ENCODE measurements around the gene SARS1. TPM values are rescaled to one million over a fixed set of nuclear protein-coding genes. Genes with fewer than 3 reads are reported as not detected.

The SARS1 gene
- total RNA-seq, 3 donors from 2014 or later (not counting 1 experiment from before 2014, with no cell fraction given): 95.6 to 122 (median 106) TPM

DNA sequence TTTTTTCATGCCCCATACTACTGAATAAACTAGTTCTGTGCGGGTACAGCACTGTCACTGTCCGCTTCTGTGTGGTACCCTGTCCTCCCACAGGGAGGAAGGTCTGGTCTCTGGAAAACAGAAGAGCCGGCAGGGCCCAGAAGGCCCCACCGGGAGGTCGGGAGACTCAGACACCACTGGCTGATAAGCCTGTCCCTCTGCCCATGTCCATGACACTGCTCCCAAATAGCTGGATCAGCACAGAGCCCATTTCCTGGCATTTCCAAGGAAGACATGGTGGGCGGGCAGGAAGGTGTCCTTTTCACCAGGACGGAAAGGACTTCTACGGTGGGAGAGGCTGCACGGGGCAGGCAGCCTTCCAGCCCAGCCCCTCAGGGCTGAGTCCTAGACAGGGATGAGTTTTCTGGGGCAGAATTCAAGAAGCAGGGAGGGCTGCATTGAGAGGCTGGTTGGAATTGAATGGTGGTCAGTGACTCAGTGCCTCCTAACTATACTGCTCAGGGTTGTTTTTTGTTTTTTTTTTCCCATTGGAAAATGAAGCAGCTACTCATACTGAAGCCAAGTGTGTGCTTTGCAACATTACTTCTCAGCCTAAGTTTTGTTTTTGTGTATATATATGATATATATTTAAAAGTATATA is 62.1 kb downstream of the SARS1 start:
- ATAC-seq (no peak), DNase-seq (no peak)
- TF ChIP-seq, protein P1, sequence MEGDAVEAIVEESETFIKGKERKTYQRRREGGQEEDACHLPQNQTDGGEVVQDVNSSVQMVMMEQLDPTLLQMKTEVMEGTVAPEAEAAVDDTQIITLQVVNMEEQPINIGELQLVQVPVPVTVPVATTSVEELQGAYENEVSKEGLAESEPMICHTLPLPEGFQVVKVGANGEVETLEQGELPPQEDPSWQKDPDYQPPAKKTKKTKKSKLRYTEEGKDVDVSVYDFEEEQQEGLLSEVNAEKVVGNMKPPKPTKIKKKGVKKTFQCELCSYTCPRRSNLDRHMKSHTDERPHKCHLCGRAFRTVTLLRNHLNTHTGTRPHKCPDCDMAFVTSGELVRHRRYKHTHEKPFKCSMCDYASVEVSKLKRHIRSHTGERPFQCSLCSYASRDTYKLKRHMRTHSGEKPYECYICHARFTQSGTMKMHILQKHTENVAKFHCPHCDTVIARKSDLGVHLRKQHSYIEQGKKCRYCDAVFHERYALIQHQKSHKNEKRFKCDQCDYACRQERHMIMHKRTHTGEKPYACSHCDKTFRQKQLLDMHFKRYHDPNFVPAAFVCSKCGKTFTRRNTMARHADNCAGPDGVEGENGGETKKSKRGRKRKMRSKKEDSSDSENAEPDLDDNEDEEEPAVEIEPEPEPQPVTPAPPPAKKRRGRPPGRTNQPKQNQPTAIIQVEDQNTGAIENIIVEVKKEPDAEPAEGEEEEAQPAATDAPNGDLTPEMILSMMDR (IDR thresholded peaks at IDR 0.05): no peak
- Mint-ChIP-seq H3K27me3 (ENCODE audit: low read depth in 2 of 2) (no peaks in the 10 kb centered on the region), H3K36me3 (no peaks in the 10 kb centered on the region), H3K27ac (no peak overlapping the region), H3K4me1 (peaks cover 0 to 9% of the 10 kb centered on the region in 2 donors), H3K9me3 (no peaks in the 10 kb centered on the region), H3K4me3 (no peak overlapping the region)
- no peaks in the 10 kb centered on the region for H3K9me3 ChIP-seq (ENCODE audit: control insufficient read depth, insufficient read depth, low read length)
- no peaks in the 10 kb centered on the region for H3K36me3 ChIP-seq (ENCODE audit: control insufficient read depth, insufficient read depth, low read length)
- peaks cover 5% of the 10 kb centered on the region for H3K4me1 ChIP-seq (ENCODE audit: control insufficient read depth, insufficient read depth, low read length)
- 93% methylated on average over 9 of the region's 9 CpGs for WGBS (ENCODE audit: insufficient coverage)
- no peak overlapping the region for H3K27ac ChIP-seq (ENCODE audit: low read length)
- intact Hi-C loops (cut with micrococcal nuclease): no loop called here
- no peaks in the 10 kb centered on the region for H3K27me3 ChIP-seq (ENCODE audit: control insufficient read depth, insufficient read depth, low read length)
- H3K4me3 ChIP-seq (ENCODE audit: low read length): no peak overlapping the region

DNA sequence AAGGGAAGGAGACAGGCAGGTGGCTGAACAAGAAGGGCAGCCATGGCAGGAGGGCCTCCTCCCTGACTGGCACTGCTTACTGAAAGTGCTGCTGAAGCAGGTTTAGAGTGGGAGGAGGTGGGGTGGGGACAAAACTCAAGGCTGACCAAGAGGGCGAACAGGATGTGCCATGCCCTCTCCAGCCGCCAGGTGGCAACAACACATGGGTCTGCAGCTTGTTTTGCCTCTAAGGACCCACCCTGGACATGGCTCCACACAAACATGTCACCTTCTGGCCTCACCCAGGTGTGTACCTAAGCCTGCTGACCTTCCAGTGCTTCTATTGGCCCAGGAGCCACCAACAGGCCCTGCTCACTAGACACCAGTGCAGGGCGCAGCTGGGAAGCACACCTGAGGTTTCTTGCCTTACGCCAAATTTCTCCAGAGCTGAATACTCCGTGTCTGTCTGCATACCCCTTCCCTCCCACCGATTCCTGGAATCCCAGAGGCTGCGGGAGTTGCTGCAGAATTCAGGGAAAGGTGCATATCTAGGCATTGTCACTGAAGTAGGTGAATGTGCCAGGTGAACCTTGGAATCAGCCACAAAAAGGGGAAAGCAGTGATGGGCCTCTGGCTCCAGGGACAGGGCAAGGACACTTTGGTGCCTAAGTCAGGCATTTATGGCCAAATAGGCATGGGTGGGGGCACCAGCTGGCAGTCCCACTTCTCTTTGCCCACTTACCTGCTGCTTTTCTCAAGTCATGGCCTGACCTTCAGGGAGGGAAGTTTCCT is 63.9 kb downstream of the SARS1 start:
- Mint-ChIP-seq H3K27ac (no peak overlapping the region), H3K27me3 (ENCODE audit: low read depth in 2 of 2) (no peaks in the 10 kb centered on the region), H3K9me3 (no peaks in the 10 kb centered on the region), H3K4me3 (no peak overlapping the region), H3K36me3 (no peaks in the 10 kb centered on the region), H3K4me1 (peaks cover 6 to 17% of the 10 kb centered on the region in 2 donors)
- no peak overlapping the region for H3K27ac ChIP-seq (ENCODE audit: low read length)
- H3K36me3 ChIP-seq (ENCODE audit: control insufficient read depth, insufficient read depth, low read length): no peaks in the 10 kb centered on the region
- H3K27me3 ChIP-seq (ENCODE audit: control insufficient read depth, insufficient read depth, low read length): no peaks in the 10 kb centered on the region
- DNase-seq (peak; percentile 60 to 75), ATAC-seq (peak; percentile 76 to 94 (median 87))
- H3K4me3 ChIP-seq (ENCODE audit: low read length): no peak overlapping the region
- WGBS (ENCODE audit: insufficient coverage): 81% methylated on average over 7 of the region's 7 CpGs
- TF ChIP-seq, protein P1 (IDR thresholded peaks at IDR 0.05): peak; percentile 83
- no peaks in the 10 kb centered on the region for H3K9me3 ChIP-seq (ENCODE audit: control insufficient read depth, insufficient read depth, low read length)
- intact Hi-C loops (cut with micrococcal nuclease): loop anchor here (1.0 kb wide), 2 partner anchors 122 to 255 kb away; no protein-coding TSS in a partner anchor
- H3K4me1 ChIP-seq (ENCODE audit: control insufficient read depth, insufficient read depth, low read length): peaks cover 10% of the 10 kb centered on the region

DNA sequence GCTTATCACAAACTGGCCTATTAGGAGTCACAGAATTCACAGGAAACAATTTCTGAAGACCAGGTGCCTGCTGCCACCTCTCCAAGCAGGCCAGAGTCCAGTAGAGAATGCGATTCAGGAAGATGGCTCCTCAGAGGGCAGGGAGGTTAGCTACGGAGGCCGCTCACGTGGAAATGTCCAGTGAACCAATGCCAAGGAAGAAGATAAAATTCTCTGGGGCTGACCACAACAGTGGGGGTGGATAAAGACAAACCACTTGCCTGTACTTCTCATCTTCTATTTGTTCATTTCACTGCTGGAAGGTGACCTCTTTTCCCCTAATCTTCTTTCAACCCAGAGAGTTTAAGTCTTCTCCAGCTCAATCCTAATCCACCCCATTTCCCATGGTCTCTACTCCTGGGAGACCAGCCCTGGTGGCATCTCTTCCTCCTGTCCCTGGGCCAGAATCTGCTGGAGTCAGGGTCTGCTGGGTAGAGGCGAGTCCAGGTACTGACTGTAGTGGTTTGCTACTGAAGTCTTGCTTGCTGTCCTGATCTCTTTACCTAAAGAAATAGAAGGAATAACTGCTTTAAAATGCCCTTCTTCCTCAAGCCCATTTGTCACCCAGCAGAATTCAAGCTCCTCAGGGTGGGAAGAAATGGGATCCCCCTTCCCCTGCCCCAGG is 66.0 kb downstream of the SARS1 start:
- intact Hi-C loops (cut with micrococcal nuclease): no loop called here

More for the DNA sequence above, 66.0 kb downstream of the SARS1 start:
- H3K4me1 ChIP-seq (ENCODE audit: control insufficient read depth, insufficient read depth, low read length): peaks cover 24% of the 10 kb centered on the region
- no peak overlapping the region for H3K4me3 ChIP-seq (ENCODE audit: low read length)
- H3K27me3 ChIP-seq (ENCODE audit: control insufficient read depth, insufficient read depth, low read length): no peaks in the 10 kb centered on the region
- H3K36me3 ChIP-seq (ENCODE audit: control insufficient read depth, insufficient read depth, low read length): no peaks in the 10 kb centered on the region
- Mint-ChIP-seq H3K36me3 (no peaks in the 10 kb centered on the region), H3K4me1 (peaks cover 21 to 25% of the 10 kb centered on the region in 2 donors), H3K9me3 (no peaks in the 10 kb centered on the region), H3K27ac (no peak overlapping the region), H3K27me3 (ENCODE audit: low read depth in 2 of 2) (no peaks in the 10 kb centered on the region), H3K4me3 (no peak overlapping the region)
- DNase-seq (no peak), ATAC-seq (no peak)
- TF ChIP-seq, protein P1 (IDR thresholded peaks at IDR 0.05): no peak
- WGBS (ENCODE audit: insufficient coverage): 98% methylated on average over 4 of the region's 5 CpGs
- H3K27ac ChIP-seq (ENCODE audit: low read length): no peak overlapping the region
- no peaks in the 10 kb centered on the region for H3K9me3 ChIP-seq (ENCODE audit: control insufficient read depth, insufficient read depth, low read length)

All from natural killer cell (primary cell).